HG03280 (cell line): ENCODE data around the gene PRPS2.

Experiments used
- ATAC-seq: cut with Tn5 transposase; IDR thresholded peaks from one replicate; pipeline ENCODE4 v1.9.1; 2021; ENCODE audit warnings: mild to moderate bottlenecking, moderate library complexity; ENCODE audit not compliant: unreplicated experiment

The PRPS2 gene

DNA sequence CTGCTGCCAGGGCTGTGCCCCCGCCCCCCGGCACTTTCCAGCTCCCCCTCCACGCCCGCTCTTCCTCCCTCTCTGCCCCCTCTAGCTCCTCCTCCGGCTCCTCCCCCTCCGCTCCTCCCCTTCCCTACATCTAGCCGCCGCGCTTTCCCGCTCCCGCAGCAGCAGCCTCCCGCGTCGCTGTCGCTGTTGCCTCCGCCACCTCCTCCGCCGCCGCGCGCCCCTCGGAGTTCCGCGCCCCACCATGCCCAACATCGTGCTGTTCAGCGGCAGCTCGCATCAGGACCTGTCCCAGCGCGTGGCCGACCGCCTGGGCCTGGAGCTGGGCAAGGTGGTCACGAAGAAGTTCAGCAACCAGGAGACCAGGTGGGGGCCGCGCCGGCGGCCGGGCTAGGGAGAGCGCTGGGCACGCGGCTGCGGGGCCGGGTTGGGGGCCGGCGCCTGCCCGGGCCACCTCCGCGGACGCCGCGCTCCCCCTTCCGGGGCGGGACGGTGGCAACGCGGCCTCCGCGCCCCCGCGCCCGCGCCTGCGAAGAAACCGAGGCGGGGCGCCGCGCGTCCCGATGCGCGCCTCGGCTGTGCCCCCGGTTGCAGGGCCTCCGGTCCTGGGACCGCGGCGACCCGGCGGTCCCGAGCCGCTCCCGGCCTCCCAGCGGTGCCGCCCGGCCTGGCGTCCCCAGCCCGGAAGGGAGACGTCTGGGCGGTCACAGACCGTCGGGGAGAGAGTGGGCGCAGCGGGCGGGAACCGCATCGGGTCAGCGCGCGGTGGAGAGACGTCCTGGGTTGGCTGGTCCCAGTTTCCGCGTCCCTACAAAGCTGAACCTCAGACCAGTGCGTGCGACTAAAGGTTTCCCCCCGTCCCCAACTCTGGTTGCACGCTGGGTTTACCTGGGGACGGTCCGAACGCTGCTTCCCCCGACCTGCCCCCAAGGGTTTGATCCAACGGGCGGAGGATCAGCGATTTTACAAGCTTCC is at the start of gene PRPS2:
TSS of gene PRPS2 (plus strand) at position 156 of the 972 bp plus-strand sequence. CDS start at position 242, 86 bp downstream.
- ATAC-seq: peak; percentile 78

DNA sequence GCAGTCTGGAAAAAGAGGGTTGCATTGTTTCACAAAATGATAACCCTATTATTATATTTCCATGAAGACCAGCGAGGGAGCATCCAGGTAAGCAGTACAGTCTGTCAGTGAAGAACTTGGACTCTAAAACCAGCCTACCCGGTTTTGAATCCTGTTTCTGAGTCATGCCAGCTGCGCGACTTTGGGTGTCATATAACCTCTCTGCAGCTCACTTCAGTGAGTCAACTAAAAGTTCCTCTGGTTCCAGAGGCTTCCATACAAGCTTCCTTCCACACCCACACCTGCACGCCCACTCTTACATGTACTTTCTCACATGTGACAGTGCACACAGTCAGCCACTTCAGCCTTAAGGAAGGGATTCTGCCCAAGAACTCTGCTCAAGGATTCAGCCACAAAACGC is 49.8 kb upstream of the PRPS2 start:
- no peak for ATAC-seq

DNA sequence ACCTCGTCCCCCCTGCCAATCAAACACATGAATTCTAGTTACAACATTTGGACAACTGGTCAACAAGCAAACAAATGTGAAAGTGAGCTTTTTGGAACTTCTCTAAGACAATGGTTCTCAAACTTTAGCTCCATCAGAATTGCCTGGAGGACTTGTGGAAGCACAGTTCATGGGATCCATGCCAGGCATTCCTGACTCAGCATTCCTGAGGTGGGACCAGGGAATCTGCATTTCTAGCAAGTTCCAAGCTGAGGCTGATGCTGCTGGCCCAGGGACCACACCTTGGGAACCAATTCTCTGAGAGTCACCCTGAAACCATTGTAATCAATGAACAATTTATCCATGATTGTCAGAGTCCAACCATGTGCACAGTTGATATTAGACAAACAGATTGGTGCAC is 43.8 kb upstream of the PRPS2 start:
- no peak for ATAC-seq

DNA sequence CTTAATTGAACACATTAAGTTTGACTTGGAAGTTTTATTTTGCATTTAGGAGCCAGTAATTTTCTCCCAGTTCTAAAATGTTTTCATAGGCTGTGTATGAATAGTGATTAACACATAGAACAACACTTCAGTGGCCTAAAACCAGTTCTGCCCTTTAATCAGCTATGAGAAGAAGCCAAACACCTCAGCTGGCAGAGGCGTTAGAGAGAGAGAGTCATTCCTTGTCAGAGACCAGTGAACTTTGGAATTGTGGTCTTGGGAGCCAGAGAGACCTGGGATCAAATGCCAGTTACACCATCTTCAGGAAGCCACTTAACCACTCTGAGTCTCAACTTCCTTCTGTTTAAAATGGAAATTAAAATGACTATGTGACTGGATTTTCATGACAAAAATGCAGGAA is 39.3 kb upstream of the PRPS2 start:
- no peak for ATAC-seq

DNA sequence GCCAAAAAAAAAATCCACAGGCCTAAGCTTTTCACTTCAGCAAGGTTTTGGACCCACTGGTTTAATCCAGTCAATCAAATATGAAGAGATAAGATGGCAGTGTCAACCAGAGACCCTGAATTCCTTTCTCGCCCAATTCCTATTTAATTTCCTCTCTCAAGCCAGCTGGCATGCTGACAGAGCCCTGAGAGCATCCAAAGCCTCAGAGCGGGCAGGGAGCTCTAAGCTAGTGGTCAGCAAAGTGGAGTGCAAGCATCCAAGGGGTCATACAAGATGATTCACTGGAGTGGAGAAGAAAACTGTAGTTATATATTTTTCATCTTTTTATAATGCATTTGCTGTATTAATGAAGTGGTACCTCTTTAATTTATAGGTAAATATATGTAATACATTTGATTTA is 37.8 kb upstream of the PRPS2 start:
- ATAC-seq: no peak

DNA sequence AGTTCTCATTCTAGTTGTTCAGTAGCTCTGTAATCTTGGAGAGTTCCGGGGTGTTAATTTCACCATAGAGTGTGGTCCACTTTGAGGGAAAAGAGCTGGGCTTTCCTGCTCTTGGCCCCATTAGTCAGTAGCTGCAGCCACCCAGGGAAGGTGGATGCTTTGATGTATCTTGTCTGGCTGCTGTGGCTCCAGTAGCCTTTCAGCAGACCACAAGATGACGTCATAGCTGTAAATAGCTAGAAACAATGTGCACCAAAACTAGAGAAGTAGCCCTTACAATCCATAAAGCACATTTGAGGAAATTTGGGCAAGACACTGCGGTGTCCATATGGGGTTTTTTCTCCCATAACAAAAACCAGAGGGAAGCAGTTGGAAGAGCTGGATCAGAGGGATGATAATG is 32.9 kb upstream of the PRPS2 start:
- no peak for ATAC-seq

DNA sequence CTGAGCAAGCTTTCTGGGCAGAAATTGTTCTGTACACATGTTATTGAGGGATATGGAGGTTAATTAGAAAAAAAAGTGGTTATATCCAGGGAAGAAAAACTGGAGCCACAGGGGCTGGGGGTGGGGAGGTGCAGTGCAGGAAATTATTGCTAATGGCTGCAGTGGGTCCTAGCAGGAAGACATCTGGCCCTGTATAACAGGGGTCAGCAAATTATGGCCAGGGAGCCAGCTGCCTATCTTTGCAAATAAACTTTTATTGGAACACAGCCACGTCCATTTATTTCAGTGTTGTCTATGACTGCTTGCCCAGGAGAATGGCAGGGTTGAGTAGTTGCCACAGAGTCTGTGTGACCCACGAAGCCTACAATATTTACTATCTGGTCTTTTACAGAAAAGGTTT is 23.4 kb upstream of the PRPS2 start:
- no peak for ATAC-seq

DNA sequence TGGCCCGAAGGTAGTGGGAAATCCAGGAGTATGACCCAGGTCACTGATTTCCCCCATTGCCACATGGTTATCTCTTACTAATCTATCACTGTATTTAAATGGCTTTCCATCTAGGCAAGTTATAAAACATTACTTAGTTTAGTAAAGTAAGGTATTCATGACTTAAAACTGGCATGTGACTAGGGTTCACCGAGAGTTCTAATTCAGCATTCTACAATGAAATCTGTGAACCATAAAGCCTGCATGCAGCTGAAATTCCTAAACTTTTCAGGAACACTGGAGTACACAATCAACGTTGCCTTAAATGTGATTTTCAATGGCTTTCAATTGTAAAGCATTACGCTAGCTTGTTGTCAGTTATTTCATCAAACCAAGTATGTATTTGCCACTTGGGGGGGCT is 22.7 kb upstream of the PRPS2 start:
- ATAC-seq: no peak

DNA sequence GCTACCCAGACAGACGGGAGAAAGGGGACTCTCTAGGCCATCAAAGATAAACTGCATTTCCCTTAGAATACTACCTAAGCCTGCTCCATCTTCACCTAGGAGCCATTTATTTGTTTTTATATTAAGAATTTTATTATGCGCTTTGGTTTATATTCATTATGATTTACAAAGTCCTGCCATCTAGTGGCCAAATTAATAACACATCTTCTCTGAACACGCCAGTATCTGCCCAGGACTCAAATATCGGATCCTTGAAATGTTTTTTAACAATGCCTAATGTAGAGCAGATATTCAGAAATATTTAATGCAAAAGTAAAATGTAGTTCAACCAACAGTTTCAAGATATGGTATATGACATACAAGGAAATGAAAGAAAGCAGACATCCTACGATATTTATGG is 20.8 kb upstream of the PRPS2 start:
- no peak for ATAC-seq

DNA sequence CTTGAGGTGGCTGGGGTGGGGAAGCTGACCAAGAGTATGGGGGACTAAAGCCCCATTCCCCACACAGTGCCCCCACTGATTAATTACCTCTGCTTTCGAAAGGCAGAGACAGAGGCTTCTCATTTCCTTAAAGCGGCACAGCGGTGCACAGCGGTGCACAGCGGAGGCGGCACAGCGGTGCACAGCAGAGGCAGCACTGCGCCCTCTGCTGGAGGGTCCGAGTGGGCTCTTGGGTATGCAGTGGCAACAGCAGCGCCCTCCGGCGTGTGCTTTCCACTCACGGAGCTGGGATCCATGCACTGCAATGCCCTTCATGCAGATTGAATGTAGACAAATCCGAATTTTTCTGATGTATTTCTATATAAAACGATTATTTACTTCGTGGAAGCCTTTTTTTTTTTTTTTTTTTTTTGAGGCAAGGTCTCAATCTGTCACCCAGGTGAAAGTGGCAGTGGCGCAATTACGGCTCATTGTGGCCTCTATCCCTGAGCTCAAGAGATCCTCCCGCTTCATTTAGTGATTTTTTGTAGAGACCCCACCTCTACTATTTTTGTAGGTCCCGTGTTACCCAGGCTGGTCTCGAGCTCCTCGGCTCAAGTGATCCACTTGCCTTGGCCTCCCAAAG is 19.7 kb upstream of the PRPS2 start:
- peak; percentile 99 for ATAC-seq

DNA sequence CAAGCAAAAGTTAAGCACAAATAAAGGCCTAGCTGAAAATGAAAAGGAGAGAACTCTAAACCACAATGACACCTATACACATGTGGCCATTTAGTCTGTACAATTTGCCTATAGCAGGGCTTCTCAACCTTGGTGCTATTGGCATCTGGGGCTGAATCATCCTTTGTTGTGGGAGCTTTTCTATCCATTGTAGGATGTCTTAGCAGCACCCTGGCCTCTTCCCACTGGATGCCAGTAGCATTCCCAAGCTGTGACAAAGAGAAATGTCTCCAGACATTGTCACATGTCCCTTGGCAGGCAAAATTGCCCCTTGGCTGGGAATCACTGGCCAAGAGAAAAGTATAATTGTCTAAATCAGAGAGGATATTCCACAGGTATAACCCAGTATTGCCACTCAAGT is 13.5 kb upstream of the PRPS2 start:
- no peak for ATAC-seq

DNA sequence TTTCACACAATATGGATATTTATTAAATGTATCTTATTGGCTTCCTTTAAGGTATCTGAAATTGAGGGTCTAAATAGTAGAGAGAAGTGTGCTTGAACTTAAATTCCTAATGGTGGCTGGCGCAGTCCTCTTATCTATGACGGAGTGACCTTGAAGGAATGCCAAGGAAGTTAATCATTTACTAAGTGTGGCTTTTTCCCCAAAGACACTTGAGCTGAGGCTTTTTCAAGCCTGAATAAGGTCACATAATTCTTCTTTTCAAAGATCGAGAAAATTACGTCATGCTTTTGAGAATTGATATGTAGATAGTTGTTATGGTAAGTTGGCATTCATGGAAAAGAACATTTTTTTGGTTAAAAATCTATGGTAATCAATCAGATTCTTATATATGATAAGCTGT is 11.7 kb upstream of the PRPS2 start:
- ATAC-seq: no peak

DNA sequence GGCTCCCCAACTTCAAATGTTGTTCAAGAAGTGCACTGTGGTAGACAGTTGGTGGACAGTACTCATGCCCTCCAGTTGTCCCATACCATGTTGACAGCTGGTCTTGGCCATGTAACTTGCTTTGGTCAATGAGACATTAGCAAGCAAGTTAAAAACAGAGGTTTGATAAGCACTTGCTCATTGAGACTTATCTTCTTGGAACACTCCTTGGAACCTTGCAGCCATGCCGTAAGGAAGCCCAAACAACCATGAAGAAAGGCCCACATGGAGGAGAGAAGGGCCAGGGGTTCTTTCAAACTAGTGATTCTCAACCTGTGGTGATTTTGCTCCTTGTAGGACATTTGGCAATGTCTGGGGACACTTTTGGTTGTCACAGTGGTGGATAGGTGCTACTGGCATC is 2.6 kb upstream of the PRPS2 start:
- no peak for ATAC-seq

DNA sequence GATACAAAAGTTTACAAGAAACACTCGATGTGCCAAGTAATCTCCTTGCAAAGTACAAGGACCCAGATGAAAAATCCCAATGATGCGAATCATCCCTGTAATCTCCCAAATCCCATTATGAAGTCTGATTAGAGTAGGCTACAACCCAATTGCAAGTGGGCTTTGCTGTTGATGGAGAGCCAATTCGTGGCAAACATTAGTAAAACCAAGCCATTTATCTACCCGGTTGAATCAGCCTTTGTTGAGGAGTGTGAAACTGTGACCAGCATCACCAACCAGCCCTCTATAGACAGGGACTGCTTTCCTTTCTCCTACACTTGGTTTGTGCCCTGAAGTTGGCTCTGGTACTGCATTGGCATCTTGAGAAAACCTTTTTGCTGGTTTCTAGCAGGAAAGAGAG is 1.2 kb upstream of the PRPS2 start:
- ATAC-seq: no peak

DNA sequence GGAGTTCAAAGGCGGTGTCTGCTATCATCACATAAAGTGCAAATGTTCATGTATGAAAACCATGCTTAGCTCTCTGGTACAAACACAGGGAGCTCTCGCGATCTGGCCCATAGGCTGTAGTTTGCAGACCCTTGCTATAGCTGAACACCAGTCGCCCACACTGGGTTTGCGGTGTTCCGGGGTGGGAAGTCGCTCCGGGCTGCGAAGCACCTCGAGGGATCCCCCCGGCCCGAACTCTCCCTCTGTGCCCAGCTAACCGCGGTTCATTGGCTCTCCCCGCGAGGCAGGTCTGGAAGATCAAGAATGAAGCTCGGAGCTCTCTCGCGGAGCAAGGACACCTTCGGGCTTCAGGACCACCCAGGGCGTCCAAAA is 341 bp upstream of the PRPS2 start:
- peak; percentile 10 for ATAC-seq

DNA sequence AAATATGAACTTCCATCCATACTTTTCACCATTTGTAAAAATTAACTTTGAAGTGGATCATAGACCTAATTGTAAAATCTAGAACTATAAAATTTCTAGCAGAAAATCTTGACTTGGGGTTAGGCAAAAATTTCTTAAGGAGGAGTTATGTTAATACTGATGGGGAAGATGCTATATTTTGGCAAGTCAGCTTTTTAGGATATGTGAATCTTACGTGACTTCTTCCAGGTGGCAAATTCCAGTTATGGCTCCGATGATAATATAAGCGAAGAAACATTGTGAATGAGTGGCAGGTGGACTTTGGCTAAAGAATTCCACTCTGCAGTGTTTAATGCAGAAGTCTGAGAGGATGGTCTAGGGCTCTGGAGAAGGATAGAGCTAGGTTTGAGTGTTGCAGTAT is 1.5 kb downstream of the PRPS2 start:
- ATAC-seq: no peak

DNA sequence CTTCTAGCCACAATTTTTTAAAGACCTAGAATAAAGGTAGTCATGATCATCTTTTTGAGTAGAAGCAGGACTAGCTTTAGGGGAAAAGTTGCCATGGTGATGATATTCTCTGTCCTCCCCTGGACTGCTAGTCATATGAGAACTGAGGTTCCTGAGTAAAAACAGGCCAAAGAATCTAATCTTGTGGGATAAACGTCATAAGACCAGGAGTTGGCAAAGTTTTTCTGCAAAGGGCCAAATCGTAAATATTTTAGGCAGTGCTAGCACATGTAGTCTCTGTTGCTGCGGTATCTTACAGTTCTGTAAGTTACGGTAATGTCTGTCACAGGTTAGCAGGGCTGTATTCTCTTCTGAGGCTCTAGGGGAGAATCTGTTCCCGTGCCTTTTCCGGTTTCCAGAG is 3.4 kb downstream of the PRPS2 start:
- no peak for ATAC-seq

DNA sequence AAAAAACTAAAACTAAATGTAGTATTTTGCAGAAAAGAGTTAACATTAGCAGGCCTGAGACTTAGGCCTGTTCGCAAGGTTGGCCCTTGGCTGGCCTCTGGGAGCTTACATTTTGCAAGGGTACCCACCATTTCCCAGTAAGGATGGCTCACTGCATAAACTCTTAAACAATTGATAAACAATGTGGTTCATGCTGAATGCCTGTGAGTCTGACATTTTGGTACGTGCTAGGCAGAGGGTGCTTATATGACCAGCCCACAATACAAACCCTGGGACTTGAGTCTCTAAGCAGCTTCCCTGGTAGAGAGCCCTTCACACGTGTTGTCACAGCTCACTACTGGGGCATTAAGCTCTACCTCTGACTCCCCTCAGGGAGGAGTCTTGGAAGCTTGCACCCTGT is 7.4 kb downstream of the PRPS2 start:
- ATAC-seq: no peak

DNA sequence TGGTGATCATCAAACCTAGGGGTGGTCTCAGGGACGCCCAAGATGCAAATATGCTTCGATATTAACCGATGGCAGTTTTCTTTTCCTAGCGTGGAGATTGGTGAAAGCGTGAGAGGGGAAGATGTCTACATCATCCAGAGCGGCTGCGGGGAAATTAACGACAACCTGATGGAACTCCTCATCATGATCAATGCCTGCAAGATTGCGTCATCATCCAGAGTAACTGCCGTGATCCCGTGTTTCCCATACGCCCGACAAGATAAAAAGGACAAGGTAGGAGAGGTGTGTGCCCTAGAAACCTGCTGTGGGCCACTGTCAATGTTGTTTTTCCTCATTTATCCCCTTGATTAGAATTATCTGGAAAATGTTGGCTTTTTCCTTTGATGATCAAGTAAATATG is 7.9 kb downstream of the PRPS2 start:
- ATAC-seq: no peak

DNA sequence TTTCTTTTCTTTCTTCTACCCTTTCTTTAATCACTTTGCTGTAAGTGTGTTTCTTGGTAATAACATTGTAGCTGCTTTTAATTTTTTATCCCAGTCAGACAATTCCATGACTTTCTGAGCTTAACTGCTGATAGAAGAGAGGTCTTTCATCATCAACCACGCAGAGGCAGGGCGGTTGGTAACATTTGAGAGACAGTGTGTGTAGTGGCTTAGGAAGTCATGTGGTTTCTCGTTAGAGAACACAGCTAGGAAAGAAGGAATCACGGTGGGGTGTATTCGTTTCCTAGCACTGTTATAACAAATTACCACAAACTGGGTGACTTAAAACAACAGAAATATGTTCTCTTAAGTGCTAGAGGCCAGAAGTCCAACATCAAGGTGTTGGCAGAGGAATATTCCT is 11.5 kb downstream of the PRPS2 start:
- no peak for ATAC-seq

DNA sequence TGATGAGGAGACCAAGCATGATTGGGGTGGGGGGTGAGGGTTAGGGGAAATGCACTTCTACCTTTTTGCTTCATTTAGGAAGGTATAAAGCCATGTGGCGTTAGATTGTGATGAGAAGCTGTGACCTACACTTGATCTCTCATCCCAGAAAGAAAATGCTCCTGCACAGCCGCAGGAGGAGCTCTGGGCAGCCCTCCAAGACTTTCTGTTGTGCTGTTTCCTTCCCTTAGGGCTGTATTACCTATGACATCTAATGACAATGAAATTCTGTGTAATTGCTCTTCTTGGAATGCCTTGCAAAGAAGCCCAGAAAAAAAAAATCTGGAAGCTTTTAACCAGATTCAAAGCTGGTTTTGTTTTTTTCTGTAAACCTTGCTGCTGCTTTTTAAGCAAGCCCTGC is 13.4 kb downstream of the PRPS2 start:
- no peak for ATAC-seq

DNA sequence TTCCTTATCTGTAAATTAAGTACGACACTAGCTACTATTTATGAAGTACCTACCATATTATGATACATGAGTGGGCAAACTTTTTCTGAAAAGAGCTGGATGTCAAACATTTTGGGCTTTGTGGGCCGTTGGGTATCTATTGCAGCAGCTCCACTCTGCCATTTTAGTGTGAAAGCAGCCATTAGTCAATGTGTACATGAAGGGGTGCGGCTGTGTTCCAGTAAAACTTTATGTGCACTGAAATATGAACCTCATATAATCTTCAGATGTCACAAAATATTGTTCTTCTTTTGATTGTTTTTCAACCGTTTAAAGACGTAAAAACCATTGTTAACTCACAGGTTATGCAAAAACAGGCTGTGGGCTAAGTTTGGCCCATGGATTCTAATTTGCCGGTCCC is 14.1 kb downstream of the PRPS2 start:
- ATAC-seq: no peak

DNA sequence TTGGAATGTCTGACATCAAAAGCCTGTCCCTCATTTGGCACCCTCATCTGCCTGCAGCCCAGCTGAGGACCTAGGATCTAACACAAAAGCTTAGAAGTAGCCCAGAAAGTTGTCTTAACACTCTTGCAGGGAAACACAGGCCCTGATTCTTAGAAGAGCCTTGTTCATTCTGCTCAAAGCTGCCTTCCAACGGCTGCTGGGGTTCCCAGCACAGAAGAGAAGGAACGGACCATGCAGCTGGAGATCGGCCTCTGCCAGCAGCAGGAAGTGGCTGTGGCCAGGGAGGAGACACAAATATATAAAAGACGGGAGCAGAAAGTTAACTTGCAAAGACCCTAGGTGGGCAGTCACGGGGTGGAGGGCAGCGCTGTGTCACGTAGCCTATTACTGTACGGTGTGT is 20.4 kb downstream of the PRPS2 start:
- no peak for ATAC-seq
